Activated CD8-positive, alpha-beta T cell treated with anti-CD3 and anti-CD28 coated beads for 36 hours (primary cell): Measurements from ENCODE around the gene VPS18. TPM values are rescaled to one million over a fixed set of nuclear protein-coding genes. Genes with fewer than 3 reads are reported as not detected.

Experiments used
- ATAC-seq: fragments of 200-7000 bp; cut with Tn5 transposase; one replicate; pipeline ENCODE4 v1.10.0; 2021; ENCODE audit warnings: mild to moderate bottlenecking, moderate library complexity
- CTCF ChIA-PET: fragments of 350-600 bp; sonication (Branson Sonifier 250); formaldehyde crosslinking; loops from one replicate; lab custom pipeline; 2021; ENCODE audit warnings: antibody characterized with exemption; lab: Charles Lee
- POLR2A ChIA-PET: fragments of 350-600 bp; sonication (Branson Sonifier 250); formaldehyde crosslinking; loops from one replicate; lab custom pipeline; 2021; ENCODE audit warnings: antibody characterized with exemption; lab: Charles Lee
- DNase-seq: peaks from one replicate; pipeline ENCODE4 v3.0.0-alpha.2; 2020
- H3K27ac Mint-ChIP-seq: one replicate; pipeline ENCODE4 v1.8.0; 2021; ENCODE audit warnings: mild to moderate bottlenecking, mixed read lengths
- H3K27me3 Mint-ChIP-seq: one replicate; pipeline ENCODE4 v1.8.0; 2021; ENCODE audit warnings: mixed read lengths
- H3K36me3 Mint-ChIP-seq: one replicate; pipeline ENCODE4 v1.8.0; 2021; ENCODE audit warnings: low read depth, mixed read lengths
- H3K4me1 Mint-ChIP-seq: one replicate; pipeline ENCODE4 v1.8.0; 2021; ENCODE audit warnings: low read depth, mixed read lengths
- H3K4me3 Mint-ChIP-seq: one replicate; pipeline ENCODE4 v1.8.0; 2021; ENCODE audit warnings: mild to moderate bottlenecking, moderate library complexity, mixed read lengths
- H3K9me3 Mint-ChIP-seq: one replicate; pipeline ENCODE4 v1.8.0; 2021; ENCODE audit warnings: mixed read lengths
- intact Hi-C: fragments of 100-400 bp; cut with micrococcal nuclease; formaldehyde crosslinking; loops from one replicate; pipeline ENCODE4 v1.10.0; 2022
- total RNA-seq, 2 experiments: library from RNA; stranded (reverse); gene quantifications; one replicate each; pipeline ENCODE4 v1.2.3, GENCODE V29; 2021
- TF ChIP-seq, protein P1 (sequence below): fragments of 200-600 bp; IDR thresholded peaks from one replicate; pipeline ENCODE4 v1.8.0; 2022; ENCODE audit warnings: antibody characterized with exemption, mild to moderate bottlenecking

Gene VPS18
- total RNA-seq, 2 experiments from 2014 or later = 6.1 TPM

DNA sequence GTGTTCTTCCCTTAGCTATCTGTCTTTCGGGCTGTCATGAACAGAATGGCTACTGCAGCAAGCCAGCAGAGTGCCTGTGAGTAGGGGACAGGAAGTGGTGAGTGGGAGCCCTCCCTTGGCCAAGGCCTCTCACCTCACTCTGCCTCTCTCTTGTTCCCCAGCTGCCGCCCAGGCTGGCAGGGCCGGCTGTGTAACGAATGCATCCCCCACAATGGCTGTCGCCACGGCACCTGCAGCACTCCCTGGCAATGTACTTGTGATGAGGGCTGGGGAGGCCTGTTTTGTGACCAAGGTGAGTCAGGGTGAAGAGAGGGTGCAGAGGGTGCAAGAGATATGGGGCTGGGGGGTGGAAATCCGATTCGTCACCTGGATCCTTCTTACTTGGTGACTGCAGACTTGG is 37.9 kb downstream of the VPS18 start:
- peaks cover 36% of the 10 kb centered on the region for H3K4me1 Mint-ChIP-seq
- no peaks in the 10 kb centered on the region for H3K36me3 Mint-ChIP-seq
- ChIA-PET CTCF (interaction anchor here (1.6 to 10.1 kb wide), 3 partner anchors 9 to 59 kb away, joined by 6 to 133 read pairs (median 106); no protein-coding TSS in a partner anchor), POLR2A (interaction anchor here (6.6 kb wide), 1 partner anchor 9 kb away, joined by 43 read pairs; no protein-coding TSS in a partner anchor)
- H3K9me3 Mint-ChIP-seq = no peaks in the 10 kb centered on the region
- peak; percentile 41 for DNase-seq
- no peak overlapping the region for H3K4me3 Mint-ChIP-seq
- ATAC-seq = no peak
- peaks cover 42% of the 10 kb centered on the region for H3K27me3 Mint-ChIP-seq
- TF ChIP-seq, protein P1, sequence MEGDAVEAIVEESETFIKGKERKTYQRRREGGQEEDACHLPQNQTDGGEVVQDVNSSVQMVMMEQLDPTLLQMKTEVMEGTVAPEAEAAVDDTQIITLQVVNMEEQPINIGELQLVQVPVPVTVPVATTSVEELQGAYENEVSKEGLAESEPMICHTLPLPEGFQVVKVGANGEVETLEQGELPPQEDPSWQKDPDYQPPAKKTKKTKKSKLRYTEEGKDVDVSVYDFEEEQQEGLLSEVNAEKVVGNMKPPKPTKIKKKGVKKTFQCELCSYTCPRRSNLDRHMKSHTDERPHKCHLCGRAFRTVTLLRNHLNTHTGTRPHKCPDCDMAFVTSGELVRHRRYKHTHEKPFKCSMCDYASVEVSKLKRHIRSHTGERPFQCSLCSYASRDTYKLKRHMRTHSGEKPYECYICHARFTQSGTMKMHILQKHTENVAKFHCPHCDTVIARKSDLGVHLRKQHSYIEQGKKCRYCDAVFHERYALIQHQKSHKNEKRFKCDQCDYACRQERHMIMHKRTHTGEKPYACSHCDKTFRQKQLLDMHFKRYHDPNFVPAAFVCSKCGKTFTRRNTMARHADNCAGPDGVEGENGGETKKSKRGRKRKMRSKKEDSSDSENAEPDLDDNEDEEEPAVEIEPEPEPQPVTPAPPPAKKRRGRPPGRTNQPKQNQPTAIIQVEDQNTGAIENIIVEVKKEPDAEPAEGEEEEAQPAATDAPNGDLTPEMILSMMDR = no peak
- intact Hi-C loops = no loop called here
- no peak overlapping the region for H3K27ac Mint-ChIP-seq

DNA sequence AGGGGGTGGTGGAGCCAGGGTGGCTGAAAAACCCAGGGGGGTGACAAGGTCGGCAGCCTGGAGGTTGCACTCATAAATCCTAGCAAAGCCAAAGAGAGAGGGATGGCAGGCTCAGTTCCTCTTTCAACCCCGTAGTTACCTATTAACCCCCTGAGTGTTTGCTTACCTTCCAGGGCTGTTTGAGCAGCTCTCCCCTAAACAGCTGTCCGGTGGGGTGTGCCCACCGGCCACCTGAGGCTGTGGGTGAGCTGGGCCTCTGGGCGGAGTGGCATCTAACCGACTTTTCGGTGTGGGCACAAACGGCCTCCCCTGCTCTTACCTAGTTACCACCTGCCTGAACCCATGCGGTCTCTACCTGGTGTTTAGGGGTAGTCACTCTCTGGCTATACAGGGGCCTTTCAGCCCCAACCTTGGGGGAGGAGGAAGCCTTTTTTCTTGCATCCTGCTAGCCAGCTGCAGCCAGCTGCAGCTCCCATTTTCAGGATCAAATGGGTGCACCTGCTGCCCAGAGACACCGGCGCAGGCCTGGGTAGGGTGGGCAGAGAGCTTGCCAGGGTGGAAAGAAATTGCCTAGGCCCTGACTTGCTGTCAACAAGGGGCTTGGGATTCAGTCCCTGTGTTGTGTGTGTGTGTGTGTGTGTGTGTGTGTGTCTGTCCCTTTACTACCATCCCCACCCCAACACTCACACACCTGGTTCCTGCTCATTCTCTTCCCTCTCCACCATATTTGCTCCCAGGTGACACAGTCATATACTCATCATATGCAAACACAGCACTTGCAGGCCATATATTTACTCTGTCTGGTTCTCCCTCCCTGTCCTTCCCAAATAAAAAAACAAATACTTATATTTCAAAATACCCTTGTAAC is 38.6 kb downstream of the VPS18 start:
- H3K36me3 Mint-ChIP-seq = no peaks in the 10 kb centered on the region
- peaks cover 38% of the 10 kb centered on the region for H3K27me3 Mint-ChIP-seq
- intact Hi-C loops = no loop called here
- POLR2A ChIA-PET = no interaction called here
- DNase-seq = no peak
- CTCF ChIA-PET = interaction anchor here (7.2 to 10.1 kb wide), 2 partner anchors 8 to 27 kb away, joined by 106 to 133 read pairs; no protein-coding TSS in a partner anchor
- H3K4me1 Mint-ChIP-seq = peaks cover 32% of the 10 kb centered on the region
- H3K9me3 Mint-ChIP-seq = no peaks in the 10 kb centered on the region
- TF ChIP-seq, protein P1 = no peak
- no peak overlapping the region for H3K4me3 Mint-ChIP-seq
- no peak overlapping the region for H3K27ac Mint-ChIP-seq
- ATAC-seq = no peak

GRCh38 chr15:40933517-40933902 is 39.3 kb downstream of the VPS18 start:
- intact Hi-C loops = no loop called here
- ChIA-PET CTCF (interaction anchor here (7.2 kb wide), 1 partner anchor 7 kb away, joined by 106 read pairs; no protein-coding TSS in a partner anchor), POLR2A (no interaction called here)
- Mint-ChIP-seq H3K9me3 (no peaks in the 10 kb centered on the region), H3K36me3 (no peaks in the 10 kb centered on the region), H3K4me1 (peaks cover 28% of the 10 kb centered on the region), H3K4me3 (no peak overlapping the region), H3K27ac (no peak overlapping the region), H3K27me3 (peaks cover 34% of the 10 kb centered on the region)
- ATAC-seq (no peak), DNase-seq (no peak)
- TF ChIP-seq, protein P1 = no peak

DNA sequence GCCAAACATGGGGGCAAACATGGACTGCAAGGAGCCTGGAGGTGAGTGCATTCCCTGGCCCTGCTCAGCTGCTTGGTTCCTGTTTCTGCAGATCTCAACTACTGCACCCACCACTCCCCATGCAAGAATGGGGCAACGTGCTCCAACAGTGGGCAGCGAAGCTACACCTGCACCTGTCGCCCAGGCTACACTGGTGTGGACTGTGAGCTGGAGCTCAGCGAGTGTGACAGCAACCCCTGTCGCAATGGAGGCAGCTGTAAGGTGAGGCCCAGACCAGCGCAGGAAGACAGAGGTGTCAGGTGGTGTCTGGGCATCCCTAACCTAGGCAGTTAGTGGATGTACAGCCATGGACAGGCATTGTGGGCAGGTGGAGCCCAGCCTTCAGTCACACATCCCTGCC is 40.2 kb downstream of the VPS18 start:
- ATAC-seq = no peak
- TF ChIP-seq, protein P1 = no peak
- Mint-ChIP-seq H3K27me3 (peaks cover 27% of the 10 kb centered on the region), H3K36me3 (no peaks in the 10 kb centered on the region), H3K9me3 (no peaks in the 10 kb centered on the region), H3K4me1 (peaks cover 21% of the 10 kb centered on the region), H3K4me3 (no peak overlapping the region), H3K27ac (no peak overlapping the region)
- no peak for DNase-seq
- intact Hi-C loops = no loop called here
- ChIA-PET POLR2A (no interaction called here), CTCF (interaction anchor here (0.9 to 1.0 kb wide), 2 partner anchors 30 to 75 kb away, joined by 3 read pairs; no protein-coding TSS in a partner anchor)

DNA sequence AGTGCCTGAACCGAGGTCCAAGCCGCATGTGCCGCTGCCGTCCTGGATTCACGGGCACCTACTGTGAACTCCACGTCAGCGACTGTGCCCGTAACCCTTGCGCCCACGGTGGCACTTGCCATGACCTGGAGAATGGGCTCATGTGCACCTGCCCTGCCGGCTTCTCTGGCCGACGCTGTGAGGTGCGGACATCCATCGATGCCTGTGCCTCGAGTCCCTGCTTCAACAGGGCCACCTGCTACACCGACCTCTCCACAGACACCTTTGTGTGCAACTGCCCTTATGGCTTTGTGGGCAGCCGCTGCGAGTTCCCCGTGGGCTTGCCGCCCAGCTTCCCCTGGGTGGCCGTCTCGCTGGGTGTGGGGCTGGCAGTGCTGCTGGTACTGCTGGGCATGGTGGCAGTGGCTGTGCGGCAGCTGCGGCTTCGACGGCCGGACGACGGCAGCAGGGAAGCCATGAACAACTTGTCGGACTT is 42.0 kb downstream of the VPS18 start:
- no peak overlapping the region for H3K27ac Mint-ChIP-seq
- ChIA-PET CTCF (interaction anchor here (0.9 kb wide), 1 partner anchor 32 kb away, joined by 3 read pairs; no protein-coding TSS in a partner anchor), POLR2A (interaction anchor here (0.9 to 1.3 kb wide), 2 partner anchors 16 to 18 kb away, joined by 3 read pairs; no protein-coding TSS in a partner anchor)
- DNase-seq (no peak), ATAC-seq (no peak)
- peaks cover 11% of the 10 kb centered on the region for H3K27me3 Mint-ChIP-seq
- peaks cover 15% of the 10 kb centered on the region for H3K4me1 Mint-ChIP-seq
- H3K36me3 Mint-ChIP-seq = no peaks in the 10 kb centered on the region
- no peak overlapping the region for H3K4me3 Mint-ChIP-seq
- intact Hi-C loops = no loop called here
- TF ChIP-seq, protein P1 = no peak
- no peaks in the 10 kb centered on the region for H3K9me3 Mint-ChIP-seq
